Neural crest cell (in vitro differentiated cells): ENCODE results near the gene REG4. TPM values are rescaled to one million over a fixed set of nuclear protein-coding genes. Genes with fewer than 3 reads are reported as not detected.
"Not testable (repeated sequence)": the region's sequence is repeated elsewhere in the genome, so short reads cannot be mapped to it uniquely, and the experiment has no call there.

Experiments
- DNase-seq: peaks from one replicate; pipeline ENCODE4 v3.0.0; 2021; ENCODE audit warnings: low read depth, mixed read lengths, low spot score
- H3K27ac Mint-ChIP-seq: one replicate; pipeline ENCODE4 v1.8.0; 2021; ENCODE audit warnings: mild to moderate bottlenecking, mixed read lengths; ENCODE audit not compliant: unreplicated experiment
- H3K27me3 Mint-ChIP-seq: 2 replicates; pipeline ENCODE4 v1.8.0; 2021; ENCODE audit warnings: low read depth, mild to moderate bottlenecking, mixed read lengths
- H3K36me3 Mint-ChIP-seq: 2 replicates; pipeline ENCODE4 v1.8.0; 2021; ENCODE audit warnings: low read depth, mild to moderate bottlenecking, mixed read lengths
- H3K4me1 Mint-ChIP-seq: 2 replicates; pipeline ENCODE4 v1.8.0; 2021; ENCODE audit warnings: mixed read lengths
- H3K4me3 Mint-ChIP-seq: one replicate; pipeline ENCODE4 v1.8.0; 2021; ENCODE audit warnings: mild to moderate bottlenecking, mixed read lengths
- H3K9me3 Mint-ChIP-seq: 2 replicates; pipeline ENCODE4 v1.8.0; 2021; ENCODE audit warnings: mixed read lengths
- total RNA-seq: library from RNA; stranded (reverse); gene quantifications from 2 replicates; pipeline ENCODE4 v1.2.1, GENCODE V29; 2021
- TF ChIP-seq, protein P1 (sequence below): fragments of 200-600 bp; sonication (generic); conservative IDR thresholded peaks from 2 replicates; pipeline ENCODE4 v1.5.0; 2021; ENCODE audit warnings: antibody characterized with exemption, mild to moderate bottlenecking

The REG4 gene
- total RNA-seq, 1 donor from 2014 or later, result not detected

DNA sequence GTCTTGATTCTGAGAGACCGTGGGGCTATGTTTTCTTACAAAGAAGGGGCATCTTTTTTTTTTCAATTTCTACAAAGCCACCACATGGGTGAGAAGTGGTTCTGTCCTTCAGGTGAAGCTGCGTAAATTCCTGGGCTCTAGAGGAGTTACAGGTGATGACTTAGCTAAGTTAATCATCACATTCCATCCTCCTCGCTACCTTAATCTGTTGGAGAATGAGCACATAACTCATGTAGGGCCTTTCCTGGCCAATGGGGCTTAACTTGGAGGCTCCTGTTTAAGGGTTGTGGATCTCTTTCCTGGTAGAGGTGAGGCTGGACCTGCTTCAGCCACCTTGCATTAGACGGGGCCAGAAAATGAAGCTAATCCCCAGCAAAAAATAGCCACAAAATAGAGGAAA is 19.9 kb downstream of the REG4 start:
- no peak for DNase-seq
- Mint-ChIP-seq H3K27me3 (no peaks in the 10 kb centered on the region), H3K36me3 (no peaks in the 10 kb centered on the region), H3K27ac (no peak overlapping the region), H3K9me3 (no peaks in the 10 kb centered on the region), H3K4me3 (no peak overlapping the region), H3K4me1 (peaks cover 11% of the 10 kb centered on the region)
- TF ChIP-seq, protein P1, sequence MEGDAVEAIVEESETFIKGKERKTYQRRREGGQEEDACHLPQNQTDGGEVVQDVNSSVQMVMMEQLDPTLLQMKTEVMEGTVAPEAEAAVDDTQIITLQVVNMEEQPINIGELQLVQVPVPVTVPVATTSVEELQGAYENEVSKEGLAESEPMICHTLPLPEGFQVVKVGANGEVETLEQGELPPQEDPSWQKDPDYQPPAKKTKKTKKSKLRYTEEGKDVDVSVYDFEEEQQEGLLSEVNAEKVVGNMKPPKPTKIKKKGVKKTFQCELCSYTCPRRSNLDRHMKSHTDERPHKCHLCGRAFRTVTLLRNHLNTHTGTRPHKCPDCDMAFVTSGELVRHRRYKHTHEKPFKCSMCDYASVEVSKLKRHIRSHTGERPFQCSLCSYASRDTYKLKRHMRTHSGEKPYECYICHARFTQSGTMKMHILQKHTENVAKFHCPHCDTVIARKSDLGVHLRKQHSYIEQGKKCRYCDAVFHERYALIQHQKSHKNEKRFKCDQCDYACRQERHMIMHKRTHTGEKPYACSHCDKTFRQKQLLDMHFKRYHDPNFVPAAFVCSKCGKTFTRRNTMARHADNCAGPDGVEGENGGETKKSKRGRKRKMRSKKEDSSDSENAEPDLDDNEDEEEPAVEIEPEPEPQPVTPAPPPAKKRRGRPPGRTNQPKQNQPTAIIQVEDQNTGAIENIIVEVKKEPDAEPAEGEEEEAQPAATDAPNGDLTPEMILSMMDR, result no peak

DNA sequence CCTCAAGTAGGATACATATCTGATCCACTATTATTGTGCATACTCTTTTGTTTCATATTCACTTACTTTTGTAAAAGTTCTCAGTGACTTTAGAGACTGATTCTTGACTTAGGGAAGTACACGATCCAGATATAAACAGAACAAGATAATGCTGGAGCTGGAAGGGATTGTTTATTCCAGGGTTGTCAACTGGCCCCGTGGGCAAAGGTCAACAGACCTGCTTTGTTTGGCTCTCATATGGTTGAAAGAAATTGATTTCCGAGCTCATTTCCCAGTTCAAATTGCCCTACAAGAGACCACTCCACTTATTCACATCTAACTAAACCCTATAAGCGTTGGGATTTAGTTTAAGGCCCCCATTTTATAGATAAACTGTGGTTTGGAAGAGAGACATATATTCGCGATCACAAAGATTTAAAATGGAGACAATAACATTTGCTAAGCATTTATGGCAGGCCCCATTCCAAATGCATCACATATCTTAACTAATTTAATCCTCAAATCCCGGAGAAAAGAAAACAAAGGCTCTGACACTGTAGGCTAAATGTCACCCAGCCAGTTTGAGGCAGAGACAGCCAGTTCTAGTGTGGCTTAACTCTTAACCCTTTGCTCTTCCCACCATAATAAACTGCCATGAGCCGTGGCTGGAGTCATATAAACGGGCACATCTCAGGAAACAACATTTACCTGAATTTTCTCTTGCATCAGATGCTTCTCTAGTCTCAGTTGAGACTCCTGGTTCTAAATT is 20.6 kb downstream of the REG4 start:
- TF ChIP-seq, protein P1, result no peak
- no peaks in the 10 kb centered on the region for H3K36me3 Mint-ChIP-seq
- peak overlapping the region; percentile 8 for H3K27ac Mint-ChIP-seq
- peaks cover 11% of the 10 kb centered on the region for H3K4me1 Mint-ChIP-seq
- H3K4me3 Mint-ChIP-seq, result no peak overlapping the region
- no peaks in the 10 kb centered on the region for H3K27me3 Mint-ChIP-seq
- DNase-seq, result no peak
- no peaks in the 10 kb centered on the region for H3K9me3 Mint-ChIP-seq

DNA sequence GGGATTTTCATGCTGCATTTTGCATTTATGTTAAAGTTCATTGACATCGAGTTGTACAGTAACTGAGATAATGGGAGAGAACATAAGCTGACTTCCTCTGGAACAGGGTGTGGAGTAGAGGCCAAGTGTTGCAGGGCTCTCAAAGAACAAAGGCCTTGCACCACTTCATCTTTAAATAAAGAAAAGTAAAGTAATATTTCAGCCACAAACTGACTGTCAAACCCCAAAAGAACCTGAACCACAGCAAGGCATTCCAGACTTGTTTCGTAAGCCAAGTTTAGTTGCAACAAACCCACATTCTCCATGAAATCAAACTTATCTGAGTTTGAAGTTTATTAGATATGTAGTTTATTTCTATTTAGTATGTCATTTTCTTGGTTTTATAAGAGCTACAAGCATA is 23.5 kb downstream of the REG4 start:
- Mint-ChIP-seq H3K36me3 (no peaks in the 10 kb centered on the region), H3K27ac (no peak overlapping the region), H3K27me3 (no peaks in the 10 kb centered on the region), H3K9me3 (no peaks in the 10 kb centered on the region), H3K4me3 (no peak overlapping the region), H3K4me1 (peaks cover 11% of the 10 kb centered on the region)
- no peak for DNase-seq
- TF ChIP-seq, protein P1, result no peak

DNA sequence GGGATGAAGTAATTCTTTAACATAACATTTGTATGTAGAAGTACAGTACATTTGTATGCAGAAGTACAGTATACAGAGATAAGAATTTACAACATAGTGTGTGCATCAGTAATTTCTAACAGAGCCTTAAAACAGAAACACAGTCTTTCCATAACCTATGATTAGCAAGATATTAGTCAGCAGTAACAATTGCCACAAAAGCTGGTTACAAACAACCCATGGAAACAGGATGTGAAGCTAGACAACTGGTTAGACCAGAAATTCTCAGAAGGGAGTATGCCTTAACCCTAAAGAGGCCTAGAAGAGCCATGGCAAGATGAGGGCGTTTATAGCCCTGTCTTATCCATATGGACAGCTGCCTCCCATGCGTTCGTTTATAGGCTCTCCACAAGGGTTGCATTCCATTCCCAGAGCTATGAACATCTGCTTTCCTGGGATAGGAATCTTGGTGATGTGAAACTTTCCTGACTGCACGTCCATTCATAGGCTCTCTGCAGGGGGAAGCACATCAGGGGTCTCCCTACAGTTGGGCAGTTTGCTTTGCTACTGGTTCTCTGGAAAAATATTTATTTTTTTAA is 24.7 kb downstream of the REG4 start:
- H3K27me3 Mint-ChIP-seq, H3K9me3 Mint-ChIP-seq, H3K27ac Mint-ChIP-seq, H3K4me3 Mint-ChIP-seq, H3K36me3 Mint-ChIP-seq, DNase-seq: not testable (repeated sequence)
- peaks cover 11% of the 10 kb centered on the region for H3K4me1 Mint-ChIP-seq

DNA sequence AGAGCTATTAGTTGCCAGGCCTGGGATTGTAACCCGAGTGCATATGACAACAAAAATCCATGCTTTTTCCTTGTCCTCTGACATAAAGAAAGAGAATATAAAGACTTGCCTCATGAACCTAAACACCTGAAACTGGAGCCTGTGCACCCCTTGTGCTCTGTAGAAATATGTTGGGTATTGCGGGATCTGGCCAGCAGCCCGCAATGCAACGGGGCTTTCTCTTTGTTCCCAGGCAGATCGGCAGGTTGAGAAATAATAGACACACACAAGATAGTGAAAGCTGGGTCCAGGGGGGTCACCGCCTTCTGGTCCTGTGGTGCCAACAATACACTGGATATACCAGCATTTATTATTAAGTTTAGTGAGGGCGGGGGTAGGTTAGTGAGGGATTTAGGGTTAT is 25.2 kb downstream of the REG4 start:
- not testable (repeated sequence) for DNase-seq, H3K9me3 Mint-ChIP-seq, H3K27me3 Mint-ChIP-seq, H3K4me3 Mint-ChIP-seq, H3K36me3 Mint-ChIP-seq, H3K27ac Mint-ChIP-seq, H3K4me1 Mint-ChIP-seq

DNA sequence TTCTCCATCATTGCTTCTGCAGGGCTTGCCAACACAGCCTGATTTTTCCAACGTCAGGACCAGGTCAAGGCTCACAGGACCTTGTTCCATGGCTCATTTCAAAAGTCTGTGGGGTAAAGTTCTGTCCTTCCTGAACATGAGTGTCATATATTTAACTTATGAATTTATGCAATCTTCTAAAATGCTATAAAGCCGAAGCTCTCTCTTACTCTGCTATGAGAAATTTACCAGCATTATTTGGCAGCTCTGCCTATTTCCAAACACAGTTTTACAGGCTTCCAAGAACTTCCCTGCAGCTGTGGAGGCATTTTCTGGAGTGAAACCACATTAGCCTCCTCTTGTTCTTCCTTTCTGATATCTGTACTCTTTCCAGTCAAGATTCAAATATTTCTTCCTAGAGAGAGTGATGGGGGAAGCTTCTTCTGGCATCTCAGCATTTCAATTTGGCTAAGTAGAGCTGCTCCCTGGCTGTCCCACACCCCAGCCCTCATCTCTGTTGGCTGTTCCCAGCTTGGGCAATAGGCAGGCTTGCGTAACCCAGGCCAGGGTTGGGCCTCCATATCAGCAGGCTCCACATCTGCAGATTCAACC is 27.0 kb downstream of the REG4 start:
- TF ChIP-seq, protein P1, result no peak
- H3K27me3 Mint-ChIP-seq, result no peaks in the 10 kb centered on the region

More for the DNA sequence above, 27.0 kb downstream of the REG4 start:
- no peaks in the 10 kb centered on the region for H3K36me3 Mint-ChIP-seq
- no peak for DNase-seq
- no peak overlapping the region for H3K4me3 Mint-ChIP-seq
- H3K4me1 Mint-ChIP-seq, result peaks cover 8% of the 10 kb centered on the region
- no peak overlapping the region for H3K27ac Mint-ChIP-seq
- H3K9me3 Mint-ChIP-seq, result no peaks in the 10 kb centered on the region
